ENCODE data around the gene WFDC10A.
"Not testable (repeated sequence)": the region's sequence is repeated elsewhere in the genome, so short reads cannot be mapped to it uniquely, and the experiment has no call there.

Gene WFDC10A

DNA sequence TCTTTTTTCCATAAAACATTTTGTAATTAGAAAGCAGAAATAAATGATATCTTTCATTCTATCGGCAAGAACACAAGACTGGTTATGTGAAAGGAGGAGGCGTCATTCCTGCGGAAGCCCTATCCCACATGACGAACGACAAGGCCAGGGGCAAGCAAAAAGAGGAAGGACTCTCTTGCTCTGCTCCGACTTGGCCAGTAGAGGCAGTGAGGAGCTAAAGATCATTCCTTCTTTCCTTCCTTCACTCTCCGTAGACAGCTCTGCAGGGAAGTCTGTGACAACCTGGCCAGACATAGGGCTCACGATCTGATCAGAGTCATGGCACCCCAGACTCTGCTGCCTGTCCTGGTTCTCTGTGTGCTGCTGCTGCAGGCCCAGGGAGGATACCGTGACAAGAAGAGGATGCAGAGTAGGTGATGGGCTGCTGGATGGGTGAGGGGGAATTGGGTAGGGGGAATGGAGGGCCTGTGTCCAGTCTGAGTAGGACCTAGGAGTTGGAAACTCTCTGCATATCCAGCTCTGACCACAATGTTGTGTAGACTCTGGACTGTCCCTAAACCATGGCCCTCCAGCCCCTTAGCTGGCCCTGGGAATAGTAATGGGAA lies at the start of gene WFDC10A:
Gene WFDC10A, plus strand, starts transcription at position 244 of the 605 bp plus-strand sequence. Its CDS starts 75 bp downstream, at position 319.
- DNase-seq: peak; percentile 11

DNA sequence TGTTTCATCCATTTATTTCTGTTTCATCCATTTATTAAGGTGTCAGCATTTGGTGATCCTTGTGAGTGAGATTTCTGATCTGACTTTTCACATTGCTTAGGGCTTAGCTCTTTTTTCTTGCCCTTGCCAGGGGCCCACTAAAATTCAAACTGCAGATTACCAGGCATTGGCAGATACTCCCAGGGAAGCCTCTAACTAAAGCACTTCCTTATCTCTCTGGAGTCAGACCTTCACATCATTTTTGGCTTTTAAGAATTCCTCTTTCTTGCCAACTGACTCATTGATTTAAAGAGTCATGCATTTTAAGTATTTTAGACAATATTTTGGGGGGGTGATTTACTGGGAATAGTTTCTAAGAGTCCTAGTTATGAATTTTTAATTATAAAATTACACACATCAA lies 47.8 kb upstream of the WFDC10A start:
- no peak for DNase-seq

DNA sequence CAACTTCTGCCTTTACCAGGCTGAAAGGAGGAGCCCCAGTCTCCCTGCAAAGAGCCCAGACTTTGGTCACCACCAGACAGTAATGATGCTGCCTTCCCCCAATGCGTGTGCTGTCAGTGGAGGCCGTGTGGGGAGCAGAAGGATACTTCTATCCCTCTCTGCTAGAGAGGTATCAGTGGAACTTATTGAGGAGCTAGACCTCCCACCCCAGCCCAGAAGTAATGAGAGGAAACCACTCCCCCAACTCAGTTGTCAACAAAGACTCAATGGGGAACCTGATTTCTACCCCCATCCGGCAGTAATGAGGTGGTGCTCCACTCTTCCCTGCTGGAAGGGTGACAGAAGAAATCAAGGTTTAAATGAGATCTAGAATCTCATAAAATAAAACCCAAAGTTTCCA lies 46.0 kb upstream of the WFDC10A start:
- DNase-seq: no peak

DNA sequence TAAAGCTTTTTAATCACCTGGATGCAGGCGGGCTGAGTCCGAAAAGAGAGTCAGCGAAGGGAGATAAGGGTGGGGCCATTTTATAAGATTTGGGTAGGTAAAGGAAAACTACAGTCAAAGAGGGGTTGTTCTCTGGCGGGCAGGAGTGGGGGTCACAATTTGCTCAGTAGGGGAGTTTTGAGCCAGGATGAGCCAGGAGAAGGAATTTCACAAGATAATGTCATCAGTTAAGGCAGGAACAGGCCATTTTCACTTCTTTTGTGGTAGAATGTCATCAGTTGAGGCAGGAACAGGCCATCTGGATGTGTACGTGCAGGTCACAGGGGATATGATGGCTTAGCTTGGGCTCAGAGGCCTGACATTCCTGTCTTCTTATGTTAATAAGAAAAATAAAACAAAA lies 45.2 kb upstream of the WFDC10A start:
- DNase-seq: not testable (repeated sequence)

DNA sequence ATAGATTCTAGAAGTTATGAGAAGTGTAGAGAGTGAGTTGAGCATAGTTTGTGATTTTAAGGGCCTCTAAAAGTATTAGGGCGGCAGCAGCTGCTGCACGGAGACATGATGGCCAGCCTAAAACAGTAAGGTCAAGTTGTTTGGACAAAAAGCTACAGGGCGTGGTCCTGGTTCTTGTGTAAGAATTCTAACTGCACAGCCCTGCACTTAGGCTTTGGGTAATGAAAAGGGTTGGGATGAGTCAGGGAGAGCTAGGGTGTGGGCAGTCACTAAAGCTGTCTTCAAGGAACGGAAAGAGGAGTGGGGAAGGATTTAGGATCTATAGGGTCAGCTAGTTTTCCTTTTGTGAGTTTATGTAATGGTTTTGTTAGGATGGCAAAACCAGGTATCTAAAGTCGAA lies 43.6 kb upstream of the WFDC10A start:
- not testable (repeated sequence) for DNase-seq

DNA sequence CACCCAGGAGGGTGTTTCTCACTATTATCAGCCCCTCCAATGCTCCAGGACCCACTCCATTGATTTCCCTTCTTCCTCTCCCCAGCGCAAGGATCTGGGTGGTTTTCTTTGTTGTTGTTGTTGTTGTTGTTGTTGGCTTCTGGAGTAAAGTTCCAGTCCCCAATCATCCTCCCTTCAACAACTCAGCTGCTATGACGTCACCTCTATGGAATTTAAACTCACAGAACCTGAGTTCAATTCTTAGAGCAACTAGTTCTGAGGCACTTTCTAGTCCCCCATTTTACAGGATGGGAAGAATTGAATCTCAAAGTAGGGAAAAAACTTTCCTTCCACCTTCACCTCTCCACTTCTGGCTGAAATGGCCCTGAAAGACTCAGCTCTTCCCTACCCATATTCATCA lies 40.7 kb upstream of the WFDC10A start:
- DNase-seq: no peak

DNA sequence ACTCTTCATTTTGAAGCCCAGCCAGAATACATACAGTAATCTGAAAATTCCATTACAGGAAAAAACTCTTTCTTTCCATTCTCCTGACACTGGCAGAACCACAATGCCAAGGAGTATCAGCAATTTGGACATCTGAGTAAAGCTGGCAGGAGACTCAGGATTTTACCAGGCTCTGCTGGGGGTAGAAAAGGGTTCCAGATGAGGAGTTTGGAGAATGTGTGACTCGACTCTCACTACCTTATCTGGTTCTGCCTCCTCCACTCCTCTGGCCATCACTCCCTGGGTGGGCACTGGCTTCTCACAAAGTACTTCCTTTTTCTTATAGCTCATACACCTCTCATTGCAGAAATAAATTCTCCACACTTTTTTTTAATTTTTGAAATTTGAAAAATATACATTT lies 39.8 kb upstream of the WFDC10A start:
- no peak for DNase-seq

DNA sequence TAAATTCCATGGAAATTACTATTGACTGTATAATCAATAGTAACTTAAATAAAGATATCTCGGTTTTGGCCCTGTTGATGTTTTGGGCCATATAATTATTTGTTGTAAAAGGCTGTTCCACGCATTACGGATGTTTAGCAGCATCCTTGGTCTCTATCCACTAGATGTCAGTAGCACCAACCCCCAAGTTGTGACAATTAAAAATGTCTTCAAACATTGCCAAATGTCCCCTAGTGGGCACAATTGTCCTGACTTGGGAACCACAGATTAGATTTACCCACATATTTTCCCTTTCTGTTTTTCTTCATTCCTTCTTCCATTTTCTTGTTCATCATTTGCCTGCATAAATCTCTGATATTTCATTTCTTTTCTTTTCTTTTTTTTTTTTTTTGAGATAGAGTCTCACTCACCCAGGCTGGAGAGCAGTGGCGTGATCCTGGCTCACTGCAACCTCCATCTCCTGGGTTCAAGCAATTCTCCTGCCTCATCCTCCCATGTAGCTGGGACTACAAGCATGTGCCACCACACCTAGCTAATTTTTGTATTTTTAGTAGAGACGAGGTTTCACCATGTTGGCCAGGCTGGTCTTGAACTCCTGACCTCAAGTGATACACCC lies 36.9 kb upstream of the WFDC10A start:
- DNase-seq: peak; percentile 46

DNA sequence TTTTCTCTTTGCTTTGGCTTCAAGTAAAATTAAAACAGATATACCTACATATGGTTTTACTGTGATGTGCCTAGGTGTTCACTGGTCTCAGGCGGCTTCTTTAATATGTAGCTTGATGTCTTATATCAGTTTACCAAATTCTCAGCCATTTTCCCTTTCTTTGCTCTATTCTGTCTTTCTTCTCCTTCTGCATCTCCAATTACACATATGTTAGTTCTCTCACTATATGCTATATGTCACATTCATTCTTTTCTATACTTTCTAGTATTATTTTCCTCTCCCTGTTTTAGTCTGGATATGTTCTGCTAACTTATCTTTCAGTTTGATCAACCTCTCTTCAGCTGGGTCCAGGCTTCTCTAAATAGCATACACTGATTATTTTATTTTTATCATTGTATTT lies 36.0 kb upstream of the WFDC10A start:
- no peak for DNase-seq

DNA sequence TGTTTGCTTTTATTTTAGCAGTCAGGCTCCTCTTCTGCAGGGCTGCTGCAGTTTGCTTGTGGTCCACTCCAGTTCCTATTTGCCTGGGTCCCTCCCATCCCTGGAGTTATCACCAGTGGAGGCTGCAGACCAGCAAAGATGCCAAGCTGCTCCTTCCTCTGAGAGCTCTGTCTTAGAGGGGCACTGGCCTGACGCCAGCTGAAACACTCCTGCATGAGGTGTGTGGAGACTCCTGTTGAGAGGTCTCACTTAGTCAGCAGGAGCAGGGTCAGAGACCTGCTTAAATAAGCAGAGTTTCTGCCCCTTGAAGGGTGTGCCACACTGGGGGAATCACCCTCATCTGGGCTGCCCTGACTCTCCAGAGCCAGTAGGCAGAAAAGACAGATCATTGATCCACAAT lies 34.3 kb upstream of the WFDC10A start:
- no peak for DNase-seq

DNA sequence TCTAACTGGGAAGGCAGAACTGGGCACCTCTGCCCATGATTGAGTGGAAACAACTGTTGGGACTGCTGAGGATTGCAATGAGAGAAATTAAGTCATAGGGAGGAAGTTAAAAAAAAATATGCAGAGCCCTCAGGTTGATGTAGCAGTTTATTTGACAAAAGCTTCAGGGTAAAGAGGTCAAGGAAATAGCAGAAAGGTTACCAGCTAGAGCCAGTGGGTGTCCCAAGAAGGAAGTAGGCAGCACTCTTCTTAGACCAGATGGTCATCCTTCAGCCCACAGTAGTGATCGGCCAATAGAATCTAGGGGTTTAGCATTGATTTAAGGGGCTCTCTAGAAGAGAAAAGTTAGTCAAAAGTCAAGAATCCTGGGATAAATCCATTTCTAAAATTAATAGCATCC lies 21.7 kb upstream of the WFDC10A start:
- no peak for DNase-seq

DNA sequence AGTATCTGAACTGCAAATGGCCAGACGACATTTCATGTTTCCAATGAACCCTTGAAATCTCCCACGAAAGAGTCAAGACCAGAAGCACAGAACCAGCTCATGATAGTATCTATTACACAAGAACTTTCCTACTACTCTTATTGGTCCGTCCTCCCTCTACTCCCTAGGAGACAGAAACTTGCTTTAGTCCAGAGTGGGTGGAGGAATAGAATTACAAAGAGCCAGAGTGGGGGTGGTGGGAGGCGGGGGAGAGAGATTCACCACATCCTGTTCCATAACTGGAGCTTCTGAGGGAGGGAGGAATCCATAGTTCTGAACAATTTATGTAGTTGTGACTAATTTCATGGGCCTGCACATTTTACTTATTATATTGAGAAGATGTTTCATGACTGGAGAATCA lies 18.5 kb upstream of the WFDC10A start:
- DNase-seq: no peak

DNA sequence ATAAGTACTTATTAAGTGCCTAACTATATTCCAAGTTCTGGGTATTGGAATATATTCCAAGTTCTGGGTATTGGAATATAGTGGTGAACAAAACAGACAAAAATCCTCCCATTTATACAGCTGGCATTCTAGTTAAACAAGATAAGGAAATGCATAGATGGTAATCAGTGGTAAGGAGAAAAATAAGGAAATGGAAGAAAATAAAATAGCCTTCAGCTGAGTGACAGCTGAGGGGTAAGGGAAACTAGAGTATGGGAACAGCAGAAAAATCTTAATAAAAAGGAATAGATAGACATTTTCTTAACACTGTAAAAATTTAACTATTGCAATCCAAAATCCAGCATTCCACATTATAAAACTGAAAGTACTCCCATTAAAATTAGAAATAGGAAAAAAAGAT lies 17.2 kb upstream of the WFDC10A start:
- DNase-seq: no peak

DNA sequence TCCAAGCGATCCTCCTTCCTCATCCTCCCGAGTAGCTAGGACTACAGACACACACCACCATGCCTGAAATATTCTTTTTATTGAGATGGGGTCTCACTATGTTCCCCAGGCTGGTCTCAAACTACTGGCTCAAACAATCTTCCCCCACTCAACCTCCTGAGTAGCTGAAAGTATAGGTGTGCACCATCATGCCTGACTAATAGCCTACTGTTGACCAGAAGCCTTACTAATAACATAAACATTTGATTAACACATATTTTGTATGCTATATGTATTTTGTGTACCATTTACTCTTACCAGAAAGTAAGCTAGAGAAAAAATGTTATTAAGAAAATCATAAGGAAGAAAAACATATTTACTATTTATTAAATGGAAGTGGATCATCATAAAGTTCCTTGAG lies 11.9 kb upstream of the WFDC10A start:
- no peak for DNase-seq

DNA sequence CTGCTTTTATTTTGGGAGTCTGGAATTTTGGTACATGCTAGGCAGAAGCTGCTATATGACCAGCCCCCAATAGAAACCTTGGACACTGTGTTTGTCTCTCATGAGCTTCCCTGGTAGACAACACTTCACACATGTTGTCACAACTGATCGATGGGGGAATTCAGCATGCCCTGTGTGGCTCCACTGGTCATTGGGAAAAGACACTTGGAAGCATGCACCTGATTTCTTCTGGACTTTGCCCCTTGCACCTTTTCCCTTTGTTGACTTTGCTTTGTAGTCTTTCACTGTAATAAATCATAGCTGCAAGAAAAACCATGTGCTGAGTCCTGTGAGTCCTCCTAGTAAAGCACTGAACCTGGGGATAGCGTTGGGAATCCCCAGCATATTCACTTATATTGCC lies 7.9 kb upstream of the WFDC10A start:
- no peak for DNase-seq

DNA sequence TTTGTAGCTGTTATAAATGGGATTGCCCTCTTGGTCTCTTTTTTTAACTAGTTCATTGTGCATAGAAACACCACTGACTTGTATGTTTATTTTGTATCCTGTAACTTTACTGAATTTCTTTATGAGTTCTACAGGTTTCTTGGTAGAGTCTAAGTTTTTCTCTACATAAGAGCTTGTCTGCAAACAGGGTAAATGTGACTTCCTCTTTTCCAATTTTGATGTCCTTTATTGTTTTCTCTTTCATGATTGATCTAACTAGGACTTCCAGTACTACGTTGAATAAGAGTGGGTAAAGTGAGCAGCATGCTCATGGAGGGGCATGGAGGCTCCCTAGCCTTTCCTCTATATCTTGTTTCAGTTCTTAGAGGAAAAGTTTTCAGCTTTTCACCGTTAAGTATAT lies 3.0 kb upstream of the WFDC10A start:
- DNase-seq: no peak

DNA sequence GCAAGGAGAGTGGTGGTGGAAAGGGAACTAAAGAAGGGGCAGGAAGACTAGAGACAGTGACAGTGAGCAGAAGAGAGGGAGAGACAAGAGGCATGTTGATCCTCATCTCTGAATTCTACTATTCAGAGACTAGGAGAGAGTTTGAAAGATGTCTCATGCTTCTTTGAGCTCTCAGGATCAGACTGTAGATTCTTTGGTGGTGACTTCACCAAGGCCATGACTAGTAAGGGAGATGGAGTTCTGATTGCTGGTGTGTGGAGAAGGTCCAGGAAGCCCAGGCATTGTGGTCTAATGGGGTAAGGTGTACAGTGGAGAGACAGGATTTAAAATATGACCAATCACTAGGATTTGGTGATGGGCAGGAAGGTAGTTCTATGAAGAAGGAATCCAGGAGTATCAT lies 832 bp downstream of the WFDC10A start:
- no peak for DNase-seq

DNA sequence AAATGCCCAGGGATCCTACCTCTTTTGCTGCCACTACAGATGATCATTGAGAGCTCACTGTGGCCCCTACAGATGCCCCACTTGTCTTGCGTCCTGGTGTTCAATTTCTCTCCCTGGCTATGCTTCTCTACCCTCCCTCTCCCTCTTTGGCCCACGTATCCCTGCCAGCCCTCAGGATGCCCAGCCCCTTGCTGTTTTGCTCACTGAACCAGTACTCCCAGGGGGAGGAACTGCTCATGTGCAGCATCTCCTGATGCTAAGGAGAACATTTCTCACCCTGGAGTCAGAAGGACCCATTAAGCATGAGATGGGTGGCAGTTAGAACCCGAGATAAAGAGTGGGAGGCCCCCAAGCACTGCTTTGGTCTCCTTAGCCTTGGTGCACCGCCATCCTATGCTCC lies 1.6 kb downstream of the WFDC10A start, which contains the start of gene WFDC9:
Gene WFDC9, minus strand, starts transcription at position 101 of the 400 bp plus-strand sequence. CDS start 21,103 bp downstream, outside the sequence.
- DNase-seq: no peak

DNA sequence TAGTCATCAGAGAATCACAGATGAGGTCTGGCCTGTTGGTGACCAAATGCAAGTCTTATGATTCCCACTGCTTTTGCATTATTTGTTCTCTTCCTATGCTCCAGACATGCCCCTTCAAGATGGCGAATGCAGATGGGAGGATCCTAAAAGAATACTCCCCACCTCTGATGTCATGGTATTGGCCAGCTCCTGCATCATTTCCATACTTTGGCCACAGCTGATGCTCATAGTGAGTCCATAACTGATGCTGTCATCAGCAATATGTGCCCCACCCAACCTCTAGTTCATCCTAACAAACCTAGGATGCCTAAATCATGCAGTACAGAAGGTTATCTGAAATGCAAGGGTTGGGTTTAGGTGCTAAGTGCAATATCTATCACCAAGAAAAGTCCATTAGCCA lies 7.0 kb downstream of the WFDC10A start:
- no peak for DNase-seq

DNA sequence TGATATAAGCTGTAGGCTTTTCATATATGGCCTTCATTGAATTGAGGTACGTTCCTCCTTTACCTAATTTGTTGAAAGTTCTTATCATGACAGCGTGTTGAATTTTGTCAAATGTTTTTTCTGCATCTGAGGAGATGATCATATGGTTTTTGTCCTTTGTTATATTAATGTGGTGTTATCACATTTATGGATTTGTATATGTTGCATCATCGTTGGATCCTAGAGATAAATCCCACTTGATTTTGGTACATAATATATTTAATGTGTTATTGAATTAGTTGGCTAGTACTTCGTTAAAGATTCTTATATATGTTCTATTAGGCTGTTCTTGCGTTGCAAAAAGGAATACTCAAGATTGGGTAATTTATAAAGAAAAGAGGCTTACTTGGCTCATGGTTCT lies 10.1 kb downstream of the WFDC10A start:
- DNase-seq: no peak

DNA sequence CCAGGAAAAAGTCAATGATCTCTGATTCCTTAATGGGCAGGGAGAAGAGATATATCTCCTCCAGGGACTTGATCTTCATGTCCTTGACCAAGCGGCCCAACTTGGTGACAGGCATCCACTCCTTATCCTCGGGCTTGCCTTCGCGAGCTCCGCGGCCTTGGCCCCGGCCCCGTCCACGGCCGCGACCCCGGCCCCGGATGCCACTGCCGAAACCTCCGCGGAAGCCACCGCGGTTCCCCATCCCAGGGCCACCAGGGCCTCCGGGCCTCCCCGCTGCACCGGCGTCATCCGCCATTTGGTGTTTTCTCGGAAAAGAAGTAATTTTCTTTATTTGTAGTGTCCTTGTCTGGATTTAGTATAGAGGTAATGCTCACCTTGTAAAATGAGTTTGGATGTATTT lies 11.5 kb downstream of the WFDC10A start:
- not testable (repeated sequence) for DNase-seq

DNA sequence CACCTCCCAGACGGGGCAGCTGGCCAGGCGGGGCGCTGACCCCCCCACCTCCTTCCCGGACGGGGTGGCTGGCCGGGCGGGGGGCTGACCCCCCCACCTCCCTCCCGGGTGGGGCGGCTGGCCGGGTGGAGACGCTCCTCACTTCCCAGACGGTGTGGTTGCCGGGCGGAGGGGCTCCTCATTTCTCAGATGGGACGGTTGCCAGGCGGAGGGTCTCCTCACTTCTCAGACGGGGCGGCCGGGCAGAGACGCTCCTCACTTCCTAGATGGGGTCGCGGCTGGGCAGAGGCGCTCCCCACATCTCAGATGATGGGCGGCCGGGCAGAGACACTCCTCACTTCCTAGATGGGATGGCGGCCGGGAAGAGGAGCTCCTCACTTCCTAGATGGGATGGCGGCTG lies 16.3 kb downstream of the WFDC10A start:
- not testable (repeated sequence) for DNase-seq

DNA sequence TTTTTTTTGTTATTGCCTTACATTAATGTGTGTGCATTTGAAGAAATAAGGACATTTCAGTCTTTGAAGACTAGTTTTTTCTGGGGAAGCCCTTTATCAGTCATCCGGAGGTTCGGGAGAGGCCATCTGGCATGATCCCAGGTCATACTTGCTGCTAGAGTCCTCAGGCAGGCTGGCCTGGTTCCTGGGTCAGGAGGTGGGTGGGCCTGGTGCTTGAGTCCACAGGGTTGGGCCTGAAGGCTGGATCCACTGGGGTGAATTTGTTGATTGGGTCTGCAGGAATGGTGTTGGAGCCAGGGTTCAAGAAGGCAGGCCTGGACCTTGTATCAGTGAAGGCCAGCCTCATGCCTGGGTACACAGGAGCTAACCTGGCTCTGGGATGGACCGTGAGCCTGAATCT lies 17.3 kb downstream of the WFDC10A start:
- no peak for DNase-seq

DNA sequence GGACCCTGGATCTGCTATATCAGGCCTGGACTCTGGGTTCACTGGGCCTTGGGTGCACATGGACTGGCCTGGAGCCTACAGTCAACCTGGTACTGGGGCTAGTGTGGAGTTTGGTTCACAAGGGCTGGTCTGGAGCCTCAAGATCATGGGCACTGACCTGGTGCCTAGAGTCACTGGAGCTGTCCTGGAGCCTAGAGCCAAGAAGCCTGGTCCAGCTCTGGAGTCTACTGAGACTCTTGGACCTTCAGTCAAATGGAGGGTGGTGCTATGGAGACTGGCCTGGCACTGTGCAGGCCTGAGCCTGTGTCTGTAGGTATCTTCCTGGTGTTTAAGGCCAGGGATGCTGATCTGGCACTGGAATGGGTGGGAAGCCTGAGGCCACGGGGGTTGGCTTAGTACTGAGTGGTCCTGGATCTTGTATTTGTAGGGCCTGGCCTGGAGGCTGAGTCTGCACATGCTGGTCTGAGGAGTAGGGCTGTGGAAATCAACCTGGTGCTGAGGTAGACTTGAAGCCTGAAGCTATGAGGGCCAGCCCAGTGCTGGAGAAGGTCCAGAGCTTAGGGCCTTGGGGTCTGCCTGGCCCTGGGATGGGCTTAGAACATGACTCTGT lies 18.0 kb downstream of the WFDC10A start:
- no peak for DNase-seq
